GM21423 (cell line): Measurements from ENCODE around the gene EFNA5.

ENCODE experiments used
- ATAC-seq: cut with Tn5 transposase; IDR thresholded peaks from one replicate; pipeline ENCODE4 v1.9.1; 2021; ENCODE audit warnings: mild to moderate bottlenecking, moderate library complexity; ENCODE audit not compliant: unreplicated experiment

Gene EFNA5

GRCh38 chr5:107670932-107671741 is at the start of gene EFNA5:
TSS of gene EFNA5 (minus strand) at chr5:107670937.
- peak; percentile 29 for ATAC-seq

GRCh38 chr5:107719034-107719606 is 48.4 kb upstream of the EFNA5 start:
- ATAC-seq = no peak

DNA sequence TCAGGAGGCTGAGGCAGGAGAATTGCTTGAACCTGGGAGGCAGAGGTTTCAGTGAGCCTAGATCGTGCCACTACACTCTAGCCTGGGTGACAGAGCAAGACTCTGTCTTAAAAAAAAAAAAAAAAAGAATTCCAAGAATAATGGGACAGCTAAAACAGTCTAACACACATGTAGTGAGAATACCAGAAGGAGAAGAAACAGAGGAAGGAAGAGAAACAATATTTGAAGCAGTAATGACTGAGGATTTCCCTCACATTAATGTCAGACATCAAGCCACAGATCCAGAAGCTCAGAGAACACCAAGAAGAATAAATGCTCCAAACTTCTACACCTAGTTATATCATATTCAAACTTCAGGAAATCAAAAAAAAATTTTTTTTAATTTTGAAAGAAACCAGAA is 47.1 kb upstream of the EFNA5 start:
- ATAC-seq = no peak

DNA sequence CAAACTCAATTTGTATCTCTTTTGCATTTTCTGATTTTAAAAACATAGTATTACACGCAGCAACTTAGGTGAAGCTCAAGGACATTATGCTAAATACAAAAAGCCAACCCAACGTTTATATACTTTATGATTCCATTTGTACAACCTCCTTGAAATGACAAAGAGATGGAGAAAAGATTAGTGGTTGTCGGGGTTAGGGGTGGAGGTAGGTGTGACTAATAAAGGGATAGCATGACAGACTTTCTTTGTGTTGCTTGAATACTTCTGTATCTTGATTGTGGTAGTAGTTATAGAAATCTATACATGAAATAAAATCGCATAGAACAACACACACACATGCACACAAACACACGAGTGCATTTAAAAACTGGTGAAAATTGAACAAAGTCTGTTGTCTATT is 42.5 kb upstream of the EFNA5 start:
- ATAC-seq = no peak

DNA sequence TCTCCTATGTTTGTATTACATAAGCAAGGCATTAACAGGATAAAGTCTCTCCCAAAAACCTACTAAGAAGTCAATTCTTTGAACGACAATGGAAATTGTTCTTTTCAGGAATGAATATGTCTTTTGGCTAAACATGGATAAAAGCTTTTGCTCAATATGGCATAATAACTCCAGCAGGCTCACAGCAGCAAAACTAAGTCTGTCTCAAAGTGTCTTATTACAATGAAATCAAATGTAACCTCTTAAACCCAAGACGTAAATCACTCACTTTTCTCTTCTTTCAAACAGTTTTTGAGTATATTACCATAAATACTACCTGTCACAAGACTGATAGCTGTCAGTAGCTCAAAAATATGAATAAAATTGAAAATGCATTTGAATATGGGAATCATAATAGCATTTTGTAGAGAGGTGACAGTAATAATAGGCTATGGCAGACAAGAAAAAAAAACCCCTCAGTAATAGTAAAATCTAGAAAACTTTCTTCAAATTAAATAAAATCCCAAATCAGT is 41.7 kb upstream of the EFNA5 start:
- no peak for ATAC-seq

- no peak for ATAC-seq
These were observed 34.8 kb upstream of the EFNA5 start for GRCh38 chr5:107705402-107706014.

- ATAC-seq = no peak
These were observed 34.1 kb upstream of the EFNA5 start for GRCh38 chr5:107704681-107705401.

- ATAC-seq = no peak
These were observed 29.7 kb upstream of the EFNA5 start for GRCh38 chr5:107700481-107700880.

- no peak for ATAC-seq
These were observed 28.7 kb upstream of the EFNA5 start for GRCh38 chr5:107699425-107699824.

DNA sequence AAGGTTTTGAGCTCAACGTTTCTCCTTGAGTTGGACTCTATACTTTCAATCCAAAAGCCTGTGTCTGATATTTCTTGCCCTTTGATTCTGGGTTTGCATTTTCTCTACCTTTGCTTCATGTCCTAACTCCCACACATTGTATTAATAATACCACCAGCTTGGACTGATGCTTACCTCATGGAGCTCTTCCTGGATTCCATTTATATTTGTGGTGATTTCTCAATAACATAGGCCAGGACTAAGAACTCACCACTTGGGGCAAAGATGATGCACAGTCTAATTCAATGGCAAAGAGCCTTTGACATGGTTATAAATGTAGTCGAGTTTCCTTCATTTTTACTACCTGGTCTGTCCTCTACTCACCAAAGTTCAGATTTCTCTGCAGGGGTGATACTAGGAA is 27.5 kb upstream of the EFNA5 start:
- no peak for ATAC-seq

- no peak for ATAC-seq
These were observed 25.8 kb upstream of the EFNA5 start for GRCh38 chr5:107696498-107696897.

- no peak for ATAC-seq
These were observed 25.3 kb upstream of the EFNA5 start for GRCh38 chr5:107696080-107696479.

GRCh38 chr5:107687937-107688336 is 17.2 kb upstream of the EFNA5 start:
- no peak for ATAC-seq

DNA sequence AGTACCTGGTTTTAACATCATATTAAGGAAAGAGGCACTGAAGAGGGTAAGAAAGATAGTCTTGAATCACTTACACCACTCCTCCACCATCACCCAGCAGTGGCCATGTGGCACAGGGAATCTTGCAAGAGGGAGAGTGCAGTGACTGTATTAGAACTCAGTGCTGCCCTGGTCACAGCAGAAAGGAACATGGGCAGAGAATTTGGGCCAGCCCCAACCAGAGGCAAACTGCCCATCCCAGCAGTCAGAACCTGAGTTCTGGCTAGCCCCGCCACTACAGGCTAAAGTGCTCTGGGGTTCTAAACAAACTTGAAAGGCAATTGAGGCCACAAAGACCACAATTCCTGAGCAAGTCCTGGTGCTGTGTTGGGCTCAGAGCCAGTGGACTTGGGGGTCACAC is 16.7 kb upstream of the EFNA5 start:
- ATAC-seq = no peak

- no peak for ATAC-seq
These were observed 11.8 kb upstream of the EFNA5 start for GRCh38 chr5:107682533-107682932.

DNA sequence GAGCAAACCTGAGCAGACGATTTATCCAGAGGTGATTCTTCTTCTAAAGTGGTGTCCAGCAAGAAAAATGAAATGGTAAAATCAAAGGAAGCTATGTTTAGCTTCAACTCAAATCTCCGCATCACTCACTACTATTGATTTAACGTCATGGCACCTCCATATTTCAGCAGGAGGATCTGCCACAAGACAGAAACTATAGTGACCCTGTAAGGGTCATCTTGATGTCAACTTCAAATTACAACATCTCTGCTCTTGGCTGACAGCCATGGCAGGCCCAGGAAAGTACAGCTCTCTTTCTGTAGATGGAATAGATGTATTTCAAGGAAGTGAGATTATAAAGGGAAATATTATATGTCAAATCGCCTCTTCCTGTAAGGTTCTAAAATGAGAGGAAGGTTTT is 10.1 kb upstream of the EFNA5 start:
- no peak for ATAC-seq

DNA sequence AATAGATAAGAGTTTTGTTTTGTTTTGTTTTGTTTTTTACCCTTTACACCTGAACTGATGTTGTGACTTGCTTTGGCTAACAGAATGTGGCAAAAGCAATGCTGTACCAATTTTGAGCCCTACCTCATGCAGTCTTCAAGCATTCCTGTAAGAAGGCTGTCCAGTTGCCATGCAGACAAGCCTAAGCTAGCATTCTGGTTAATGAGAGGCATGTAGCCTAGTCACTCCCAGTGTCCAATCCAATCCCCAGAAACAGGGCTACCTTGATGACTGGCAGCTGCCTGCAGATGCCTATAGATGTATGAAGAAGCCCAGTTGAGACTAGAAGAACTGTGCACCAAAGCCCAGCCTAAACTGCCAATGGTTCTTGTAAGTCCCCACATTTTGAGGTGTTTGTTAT is 9.4 kb upstream of the EFNA5 start:
- ATAC-seq = no peak

GRCh38 chr5:107676702-107677101 is 6.0 kb upstream of the EFNA5 start:
- no peak for ATAC-seq

DNA sequence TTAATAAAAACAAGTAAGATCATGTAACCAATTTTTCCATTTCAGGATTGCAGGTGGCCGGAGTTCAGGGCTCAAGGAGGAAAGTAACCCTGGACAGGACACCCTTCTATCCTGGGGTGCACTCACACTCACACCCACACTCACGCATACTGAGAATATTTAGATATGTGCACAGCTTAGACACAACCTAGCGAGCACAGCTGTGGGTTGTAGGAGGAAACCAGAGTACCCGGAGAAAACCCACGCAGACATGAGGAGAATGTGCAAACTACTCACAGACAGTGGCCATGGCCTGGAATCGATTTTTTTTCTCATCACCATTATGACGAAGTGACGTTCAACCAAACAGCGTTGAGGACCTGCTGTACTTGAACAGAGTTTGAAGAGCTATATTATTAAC is 4.5 kb upstream of the EFNA5 start:
- ATAC-seq = no peak

GRCh38 chr5:107674655-107675054 is 3.9 kb upstream of the EFNA5 start:
- ATAC-seq = no peak

DNA sequence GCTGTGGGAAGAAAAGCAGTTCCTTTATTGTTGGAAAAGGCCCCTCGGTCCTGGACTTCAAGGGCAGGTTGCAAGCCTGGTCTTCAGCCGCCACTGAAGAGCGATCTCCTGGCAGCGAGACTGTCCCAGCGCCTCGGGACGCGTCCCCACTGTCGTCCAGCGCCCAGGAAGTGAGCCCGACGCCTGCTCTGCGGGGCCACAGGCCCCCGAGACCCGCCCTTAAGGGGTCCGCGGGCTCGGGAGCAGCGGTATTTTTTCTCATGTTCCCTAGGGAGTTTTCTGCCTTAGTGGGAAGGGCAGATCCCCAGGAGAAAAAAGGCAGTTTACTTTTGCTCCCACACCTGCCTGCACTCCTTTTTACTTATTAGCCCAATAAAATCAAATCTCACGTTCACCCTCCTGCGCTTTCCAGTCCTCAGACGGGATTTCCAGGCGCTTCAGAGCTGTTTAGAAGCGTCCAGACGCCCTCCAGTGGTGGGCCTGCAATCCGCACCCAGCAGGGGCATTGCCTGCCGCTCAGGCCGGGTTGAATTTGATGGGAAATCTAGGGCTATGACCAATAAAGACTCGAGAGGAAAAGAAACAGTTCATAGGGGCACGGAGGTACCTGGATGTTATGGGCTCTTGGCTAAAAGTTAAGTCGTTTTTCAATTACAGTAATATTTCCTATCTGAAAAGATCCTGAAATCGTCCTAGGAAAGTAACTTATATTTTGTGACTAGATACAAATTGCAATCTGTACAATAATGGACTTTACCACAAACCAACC is 2.8 kb upstream of the EFNA5 start:
- ATAC-seq = peak; percentile 78
